Activated CD8-positive, alpha-beta T cell treated with anti-CD3 and anti-CD28 coated beads for 36 hours (primary cell): Measurements from ENCODE around the gene DISP2. TPM values are rescaled to one million over a fixed set of nuclear protein-coding genes. Genes with fewer than 3 reads are reported as not detected.

Experiments
- ATAC-seq: fragments of 200-7000 bp; cut with Tn5 transposase; one replicate; pipeline ENCODE4 v1.10.0; 2021; ENCODE audit warnings: mild to moderate bottlenecking, moderate library complexity
- CTCF ChIA-PET: fragments of 350-600 bp; sonication (Branson Sonifier 250); formaldehyde crosslinking; loops from one replicate; lab custom pipeline; 2021; ENCODE audit warnings: antibody characterized with exemption; lab: Charles Lee
- POLR2A ChIA-PET: fragments of 350-600 bp; sonication (Branson Sonifier 250); formaldehyde crosslinking; loops from one replicate; lab custom pipeline; 2021; ENCODE audit warnings: antibody characterized with exemption; lab: Charles Lee
- DNase-seq: peaks from one replicate; pipeline ENCODE4 v3.0.0-alpha.2; 2020
- H3K27ac Mint-ChIP-seq: one replicate; pipeline ENCODE4 v1.8.0; 2021; ENCODE audit warnings: mild to moderate bottlenecking, mixed read lengths
- H3K27me3 Mint-ChIP-seq: one replicate; pipeline ENCODE4 v1.8.0; 2021; ENCODE audit warnings: mixed read lengths
- H3K36me3 Mint-ChIP-seq: one replicate; pipeline ENCODE4 v1.8.0; 2021; ENCODE audit warnings: low read depth, mixed read lengths
- H3K4me1 Mint-ChIP-seq: one replicate; pipeline ENCODE4 v1.8.0; 2021; ENCODE audit warnings: low read depth, mixed read lengths
- H3K4me3 Mint-ChIP-seq: one replicate; pipeline ENCODE4 v1.8.0; 2021; ENCODE audit warnings: mild to moderate bottlenecking, moderate library complexity, mixed read lengths
- H3K9me3 Mint-ChIP-seq: one replicate; pipeline ENCODE4 v1.8.0; 2021; ENCODE audit warnings: mixed read lengths
- intact Hi-C: fragments of 100-400 bp; cut with micrococcal nuclease; formaldehyde crosslinking; loops from one replicate; pipeline ENCODE4 v1.10.0; 2022
- total RNA-seq, 2 experiments: library from RNA; stranded (reverse); gene quantifications; one replicate each; pipeline ENCODE4 v1.2.3, GENCODE V29; 2021
- TF ChIP-seq, protein P1 (sequence below): fragments of 200-600 bp; IDR thresholded peaks from one replicate; pipeline ENCODE4 v1.8.0; 2022; ENCODE audit warnings: antibody characterized with exemption, mild to moderate bottlenecking

Gene DISP2
- total RNA-seq, 2 experiments from 2014 or later = 0.09 to 0.20 TPM

GRCh38 chr15:40344217-40344616 lies 13.8 kb upstream of the DISP2 start:
- CTCF ChIA-PET = interaction anchor here (0.7 to 12.4 kb wide), 31 partner anchors 9 to 213 kb away, joined by 3 to 376 read pairs (median 5); partner anchors contain the start of genes BAHD1, DISP2, INAFM2 and IVD
- Mint-ChIP-seq H3K36me3 (no peaks in the 10 kb centered on the region), H3K4me1 (no peaks in the 10 kb centered on the region), H3K9me3 (no peaks in the 10 kb centered on the region), H3K4me3 (no peak overlapping the region), H3K27ac (no peak overlapping the region), H3K27me3 (no peaks in the 10 kb centered on the region)
- DNase-seq (no peak), ATAC-seq (no peak)
- POLR2A ChIA-PET = interaction anchor here (0.8 to 1.3 kb wide), 8 partner anchors 10 to 78 kb away, joined by 3 to 5 read pairs (median 3); no protein-coding TSS in a partner anchor
- intact Hi-C loops = loop anchor here (2.0 kb wide), 1 partner anchor 77 kb away; no protein-coding TSS in a partner anchor
- TF ChIP-seq, protein P1, sequence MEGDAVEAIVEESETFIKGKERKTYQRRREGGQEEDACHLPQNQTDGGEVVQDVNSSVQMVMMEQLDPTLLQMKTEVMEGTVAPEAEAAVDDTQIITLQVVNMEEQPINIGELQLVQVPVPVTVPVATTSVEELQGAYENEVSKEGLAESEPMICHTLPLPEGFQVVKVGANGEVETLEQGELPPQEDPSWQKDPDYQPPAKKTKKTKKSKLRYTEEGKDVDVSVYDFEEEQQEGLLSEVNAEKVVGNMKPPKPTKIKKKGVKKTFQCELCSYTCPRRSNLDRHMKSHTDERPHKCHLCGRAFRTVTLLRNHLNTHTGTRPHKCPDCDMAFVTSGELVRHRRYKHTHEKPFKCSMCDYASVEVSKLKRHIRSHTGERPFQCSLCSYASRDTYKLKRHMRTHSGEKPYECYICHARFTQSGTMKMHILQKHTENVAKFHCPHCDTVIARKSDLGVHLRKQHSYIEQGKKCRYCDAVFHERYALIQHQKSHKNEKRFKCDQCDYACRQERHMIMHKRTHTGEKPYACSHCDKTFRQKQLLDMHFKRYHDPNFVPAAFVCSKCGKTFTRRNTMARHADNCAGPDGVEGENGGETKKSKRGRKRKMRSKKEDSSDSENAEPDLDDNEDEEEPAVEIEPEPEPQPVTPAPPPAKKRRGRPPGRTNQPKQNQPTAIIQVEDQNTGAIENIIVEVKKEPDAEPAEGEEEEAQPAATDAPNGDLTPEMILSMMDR = no peak

DNA sequence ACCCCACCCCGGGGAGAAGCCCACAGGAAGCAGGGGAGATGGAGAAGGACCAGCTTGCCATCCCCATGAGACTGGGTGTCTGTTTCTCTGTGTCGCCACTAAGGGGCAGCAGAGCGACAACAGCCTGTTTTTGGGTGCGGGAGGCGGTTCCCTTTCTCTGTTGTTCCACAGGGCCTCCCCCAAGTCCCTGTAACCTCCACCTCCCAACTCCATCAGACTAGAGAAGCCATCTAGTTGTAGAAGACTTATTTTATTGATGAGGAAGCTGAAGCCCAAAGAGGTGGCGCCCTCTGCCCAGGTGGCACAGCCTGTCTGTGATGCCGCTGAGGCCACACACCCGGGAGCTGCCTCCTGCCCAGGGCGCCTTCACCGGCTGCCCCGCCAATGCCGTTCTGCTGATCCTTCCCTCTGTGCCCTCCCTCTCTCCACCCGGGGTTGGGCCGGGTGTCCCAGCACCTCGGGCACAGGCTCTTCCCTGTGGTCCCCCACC lies 13.3 kb upstream of the DISP2 start:
- no peaks in the 10 kb centered on the region for H3K4me1 Mint-ChIP-seq
- no peaks in the 10 kb centered on the region for H3K36me3 Mint-ChIP-seq
- peak; percentile 77 for DNase-seq
- H3K4me3 Mint-ChIP-seq = no peak overlapping the region
- no peaks in the 10 kb centered on the region for H3K9me3 Mint-ChIP-seq
- TF ChIP-seq, protein P1 = peak; percentile 85
- intact Hi-C loops = loop anchor here (2.0 kb wide), 1 partner anchor 76 kb away; no protein-coding TSS in a partner anchor
- ChIA-PET POLR2A (interaction anchor here (0.8 to 1.8 kb wide), 7 partner anchors 11 to 77 kb away, joined by 3 to 5 read pairs (median 3); no protein-coding TSS in a partner anchor), CTCF (interaction anchor here (0.7 to 12.4 kb wide), 31 partner anchors 10 to 212 kb away, joined by 3 to 376 read pairs (median 5); partner anchors contain the start of genes BAHD1, DISP2, INAFM2 and IVD)
- peak; percentile 97 for ATAC-seq
- no peaks in the 10 kb centered on the region for H3K27me3 Mint-ChIP-seq
- no peak overlapping the region for H3K27ac Mint-ChIP-seq

- Mint-ChIP-seq H3K27ac (no peak overlapping the region), H3K36me3 (no peaks in the 10 kb centered on the region), H3K9me3 (no peaks in the 10 kb centered on the region), H3K4me3 (no peak overlapping the region), H3K27me3 (no peaks in the 10 kb centered on the region), H3K4me1 (no peaks in the 10 kb centered on the region)
- TF ChIP-seq, protein P1 = no peak
- DNase-seq = no peak
- POLR2A ChIA-PET = interaction anchor here (1.0 to 1.8 kb wide), 5 partner anchors 10 to 77 kb away, joined by 3 to 5 read pairs (median 3); no protein-coding TSS in a partner anchor
- ATAC-seq = no peak
- intact Hi-C loops = loop anchor here (2.0 kb wide), 1 partner anchor 75 kb away; no protein-coding TSS in a partner anchor
- CTCF ChIA-PET = interaction anchor here (0.7 to 12.4 kb wide), 20 partner anchors 9 to 84 kb away, joined by 3 to 376 read pairs (median 7); partner anchors contain the start of genes DISP2, INAFM2, IVD and KNSTRN
Measured at GRCh38 chr15:40345225-40345866, 12.7 kb upstream of the DISP2 start.

DNA sequence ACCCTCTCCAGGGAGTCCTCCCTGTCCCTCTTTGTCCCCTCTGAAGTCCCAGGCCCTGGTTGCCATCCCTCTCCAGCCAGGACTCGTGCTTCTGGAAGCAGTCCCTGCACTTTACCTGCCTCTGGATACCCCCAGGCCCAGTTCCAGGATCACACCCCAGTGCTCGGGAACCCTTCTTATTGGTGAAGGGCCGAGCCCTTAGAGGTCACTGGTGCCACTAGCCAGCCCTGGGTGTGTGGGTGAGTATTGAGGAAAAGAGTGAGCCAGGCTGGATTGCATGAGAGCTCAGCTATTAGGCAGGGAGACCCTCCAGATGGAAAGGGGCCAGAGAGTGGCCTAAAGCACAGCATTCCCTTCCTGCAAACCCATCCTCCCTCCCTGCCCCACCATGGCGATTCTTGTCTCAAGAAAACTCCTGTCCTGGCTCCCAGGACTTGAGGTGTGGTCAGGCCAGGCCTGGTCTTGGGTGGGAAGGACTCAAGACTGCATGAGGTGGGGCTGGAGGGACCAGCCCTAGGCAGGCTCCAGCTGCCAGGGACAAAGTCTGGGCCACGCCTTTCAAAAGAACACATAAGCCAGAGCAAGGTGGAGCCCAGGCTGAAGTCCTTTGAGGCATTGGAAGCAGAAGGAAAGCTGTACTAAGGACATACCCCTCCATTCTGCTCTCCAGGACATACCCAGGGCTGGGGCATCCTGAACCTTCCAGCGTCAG lies 12.0 kb upstream of the DISP2 start:
- Mint-ChIP-seq H3K4me3 (no peak overlapping the region), H3K27ac (no peak overlapping the region), H3K4me1 (no peaks in the 10 kb centered on the region), H3K27me3 (no peaks in the 10 kb centered on the region), H3K9me3 (no peaks in the 10 kb centered on the region), H3K36me3 (no peaks in the 10 kb centered on the region)
- intact Hi-C loops = loop anchor here (2.0 kb wide), 1 partner anchor 75 kb away; no protein-coding TSS in a partner anchor
- TF ChIP-seq, protein P1 = no peak
- no peak for ATAC-seq
- CTCF ChIA-PET = interaction anchor here (0.9 to 12.4 kb wide), 8 partner anchors 8 to 84 kb away, joined by 3 to 376 read pairs (median 38); partner anchors contain the start of genes DISP2, INAFM2, PHGR1 and PLCB2
- POLR2A ChIA-PET = interaction anchor here (1.8 kb wide), 1 partner anchor 9 kb away, joined by 5 read pairs; no protein-coding TSS in a partner anchor
- DNase-seq = no peak
